Stimulated activated CD4-positive, alpha-beta T cell treated with anti-CD3 and anti-CD28 coated beads, Interleukin-4, amount 100 ng/mL, for 24 hours (primary cell): Measurements from ENCODE around the gene KLRK1.
"Not testable (repeated sequence)": the region's sequence is repeated elsewhere in the genome, so short reads cannot be mapped to it uniquely, and the experiment has no call there.

Experiments
- DNase-seq: peaks from one replicate; pipeline ENCODE4 v3.0.0-alpha.2; 2020

Gene KLRK1

DNA sequence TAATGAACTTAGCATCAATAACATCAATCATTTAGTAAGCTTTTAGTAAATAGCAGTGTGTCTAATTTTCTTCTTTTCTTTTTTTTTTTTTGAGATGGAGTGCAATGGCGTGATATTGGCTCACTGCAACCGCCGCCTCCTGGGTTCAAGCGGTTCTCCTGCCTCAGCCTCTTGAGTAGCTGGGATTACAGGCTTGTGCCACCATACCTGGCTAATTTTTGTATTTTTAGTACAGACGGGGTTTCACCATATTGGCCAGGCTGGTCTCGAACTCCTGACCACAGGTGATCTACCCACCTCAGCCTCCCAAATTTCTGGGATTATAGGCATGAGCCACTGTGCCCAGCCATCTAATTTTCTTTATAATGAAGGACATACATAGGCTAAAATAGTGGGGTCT is 2.3 kb downstream of the KLRK1 start:
- DNase-seq: not testable (repeated sequence)

- DNase-seq: no peak
Measured at GRCh38 chr12:10386857-10387256, 3.0 kb downstream of the KLRK1 start.

- no peak for DNase-seq
Measured at GRCh38 chr12:10385166-10385613, 4.7 kb downstream of the KLRK1 start.

DNA sequence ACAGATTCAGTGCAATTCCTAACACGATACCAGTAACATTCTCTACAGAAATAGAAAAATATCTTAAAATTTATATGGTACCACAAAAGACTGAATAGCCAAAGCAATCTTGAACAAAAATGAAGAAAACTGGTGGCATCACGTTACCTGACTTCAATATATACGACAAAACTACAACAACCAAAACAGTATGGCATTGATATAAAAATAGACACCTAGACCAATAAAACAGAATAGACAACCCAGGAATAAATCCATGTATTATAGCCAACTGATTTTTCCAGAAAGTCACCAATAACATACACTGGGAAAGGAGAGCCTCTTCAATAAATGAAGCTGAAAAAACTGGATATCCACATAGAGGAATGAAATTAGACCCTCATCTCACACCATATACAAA is 5.7 kb downstream of the KLRK1 start:
- DNase-seq: no peak

- DNase-seq: no peak
Measured at GRCh38 chr12:10381928-10382628, 7.8 kb downstream of the KLRK1 start.

DNA sequence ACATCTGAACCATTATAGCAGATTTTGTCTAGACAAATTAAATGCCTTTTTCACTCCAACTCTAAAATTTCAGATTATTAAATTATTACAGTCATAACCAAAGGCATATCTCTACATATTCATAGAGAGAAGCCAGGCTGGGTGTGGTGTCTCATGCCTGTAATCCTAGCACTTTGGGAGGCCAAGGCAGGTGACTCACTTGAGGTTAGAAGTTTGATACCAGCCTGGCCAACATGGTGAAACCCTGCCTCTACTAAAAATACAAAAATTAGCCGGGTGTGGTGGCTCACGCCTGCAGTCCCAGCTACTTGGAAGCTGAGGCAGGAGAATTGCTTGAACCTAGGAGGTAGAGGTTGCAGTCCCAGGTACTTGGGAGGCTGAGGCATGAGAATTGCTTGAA is 11.1 kb downstream of the KLRK1 start:
- DNase-seq: not testable (repeated sequence)

DNA sequence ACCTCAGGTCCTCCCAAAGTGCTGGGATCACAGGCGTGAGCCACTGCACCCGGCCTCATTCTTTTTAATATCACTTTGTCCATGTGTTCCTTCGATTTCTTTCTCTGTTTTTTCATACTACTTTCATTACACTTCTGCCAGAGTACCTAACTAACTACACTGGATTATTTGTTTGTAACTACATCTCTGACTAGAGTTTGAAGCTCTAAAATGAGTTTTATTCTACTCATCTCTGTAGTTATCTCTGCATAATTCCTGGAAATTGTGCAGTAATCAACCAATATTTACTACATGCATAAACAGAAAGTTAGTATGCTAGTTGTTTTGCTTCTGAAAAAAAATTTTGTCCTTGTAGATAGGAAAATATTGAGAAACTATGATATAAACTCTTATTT is 15.2 kb downstream of the KLRK1 start:
- no peak for DNase-seq

DNA sequence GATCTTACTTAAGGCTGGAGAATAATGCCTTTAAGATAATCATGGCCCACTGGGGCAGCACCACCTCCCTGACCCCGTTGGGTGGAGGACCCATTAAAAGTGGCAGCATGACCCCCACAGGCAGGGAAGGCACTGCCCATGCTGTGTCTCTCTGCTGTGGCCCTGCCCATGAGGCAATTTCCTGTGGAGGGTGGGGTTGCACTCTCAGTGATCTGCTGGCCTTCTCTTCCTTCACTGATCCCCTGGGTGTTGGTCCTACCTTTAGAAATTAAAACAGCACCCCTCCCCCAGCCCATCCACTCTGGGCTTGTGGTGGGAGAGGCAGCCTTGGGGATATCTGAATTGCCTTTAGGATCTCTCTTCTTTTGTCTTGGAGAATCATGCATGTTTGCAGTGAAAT is 17.3 kb downstream of the KLRK1 start:
- DNase-seq: no peak

DNA sequence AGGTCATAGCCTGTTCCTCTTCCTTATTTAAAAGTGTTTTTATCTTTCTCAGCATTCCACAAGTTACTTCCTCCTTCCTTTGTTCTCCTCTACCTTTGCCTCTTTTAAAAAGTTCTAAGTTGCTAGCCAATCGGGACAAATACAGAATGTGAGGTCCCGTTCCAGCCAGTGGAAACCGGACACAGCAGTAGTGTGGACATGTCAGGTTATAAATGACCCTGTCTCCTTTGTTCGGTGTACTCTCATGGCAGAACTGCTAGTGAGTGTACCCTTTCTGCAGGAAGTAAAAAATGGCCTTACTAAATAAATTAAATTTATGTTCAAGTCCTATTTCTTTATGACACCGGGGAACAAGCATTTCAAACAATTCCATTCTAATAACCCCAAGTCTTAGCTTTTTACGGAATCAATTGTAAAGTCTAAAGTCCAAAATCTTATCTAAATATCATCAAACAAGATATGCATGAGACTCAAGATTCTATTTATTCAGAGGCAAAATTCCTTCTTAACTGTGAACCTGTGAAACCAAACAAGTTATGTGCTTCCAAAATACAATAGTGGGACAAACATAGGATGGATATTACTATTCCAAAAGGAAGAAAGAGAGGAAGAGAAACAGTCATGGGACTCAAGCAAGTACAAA is 17.8 kb downstream of the KLRK1 start:
- DNase-seq: not testable (repeated sequence)

GRCh38 chr12:10369557-10370415 is 20.1 kb downstream of the KLRK1 start:
- no peak for DNase-seq

DNA sequence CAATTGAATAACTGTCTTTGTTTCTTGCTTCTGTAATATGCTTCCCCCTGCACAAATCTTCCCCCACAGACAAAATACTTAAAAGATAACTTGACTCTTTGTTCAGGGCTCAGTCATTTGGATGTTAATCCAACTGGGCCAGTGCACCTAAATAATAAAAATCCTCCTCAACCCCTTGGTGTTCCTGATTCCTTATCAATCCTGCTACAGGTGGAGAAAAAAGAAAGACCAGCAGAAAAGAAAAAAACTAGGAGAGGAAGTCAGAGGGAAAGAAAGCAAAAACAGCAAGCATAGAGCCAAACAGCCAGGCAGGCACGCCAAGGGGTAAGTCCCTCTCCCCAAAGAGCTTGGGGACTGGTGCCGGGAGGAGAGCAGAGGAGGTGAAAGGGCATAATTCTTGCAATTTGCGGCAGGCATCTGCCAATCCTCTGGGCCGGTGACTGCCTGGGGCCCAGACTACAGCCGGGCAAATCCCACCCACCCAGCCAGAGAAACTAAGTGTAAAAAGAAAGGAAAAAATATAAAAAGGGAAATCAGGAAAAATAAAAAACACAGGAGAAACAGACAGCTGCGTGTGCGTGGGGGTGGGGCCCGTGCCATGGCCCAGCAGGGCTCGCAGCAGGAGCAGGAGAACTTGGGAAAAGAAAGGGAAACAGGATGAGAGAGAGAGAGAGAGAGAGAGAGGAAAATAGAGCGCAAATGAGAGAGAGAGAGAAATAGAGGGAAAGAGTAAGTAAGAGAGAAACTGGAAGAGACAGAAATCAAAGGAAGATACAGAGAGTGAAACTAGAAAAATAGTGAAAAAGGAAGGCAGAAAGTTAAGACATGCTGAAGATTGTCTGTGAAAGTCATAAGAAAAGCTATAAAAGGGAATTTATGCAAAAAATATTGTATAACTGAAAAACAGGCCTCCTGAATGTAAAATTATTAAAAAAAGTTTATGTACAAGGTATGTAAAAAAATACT is 21.4 kb downstream of the KLRK1 start:
- DNase-seq: no peak

GRCh38 chr12:10367714-10368113 is 22.1 kb downstream of the KLRK1 start:
- DNase-seq: not testable (repeated sequence)

DNA sequence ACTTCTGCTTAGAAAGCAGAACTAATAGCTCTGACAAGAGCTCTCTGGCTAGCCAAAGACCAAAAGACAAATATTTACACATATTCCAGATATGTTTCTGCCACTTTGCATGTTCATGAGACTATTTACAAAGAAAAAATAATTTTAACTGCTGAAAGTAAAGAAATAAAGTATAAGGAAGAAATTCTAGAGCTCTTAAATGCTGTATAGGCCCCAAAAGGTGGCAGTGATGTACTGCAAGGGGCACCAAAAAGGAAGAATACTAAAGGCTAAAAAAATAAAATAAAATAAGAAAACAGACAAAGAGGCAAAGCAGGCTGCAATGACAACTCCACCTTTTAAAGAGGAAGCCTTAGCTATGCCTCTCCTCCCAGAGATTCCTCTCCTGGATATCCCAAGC is 23.0 kb downstream of the KLRK1 start:
- DNase-seq: no peak

DNA sequence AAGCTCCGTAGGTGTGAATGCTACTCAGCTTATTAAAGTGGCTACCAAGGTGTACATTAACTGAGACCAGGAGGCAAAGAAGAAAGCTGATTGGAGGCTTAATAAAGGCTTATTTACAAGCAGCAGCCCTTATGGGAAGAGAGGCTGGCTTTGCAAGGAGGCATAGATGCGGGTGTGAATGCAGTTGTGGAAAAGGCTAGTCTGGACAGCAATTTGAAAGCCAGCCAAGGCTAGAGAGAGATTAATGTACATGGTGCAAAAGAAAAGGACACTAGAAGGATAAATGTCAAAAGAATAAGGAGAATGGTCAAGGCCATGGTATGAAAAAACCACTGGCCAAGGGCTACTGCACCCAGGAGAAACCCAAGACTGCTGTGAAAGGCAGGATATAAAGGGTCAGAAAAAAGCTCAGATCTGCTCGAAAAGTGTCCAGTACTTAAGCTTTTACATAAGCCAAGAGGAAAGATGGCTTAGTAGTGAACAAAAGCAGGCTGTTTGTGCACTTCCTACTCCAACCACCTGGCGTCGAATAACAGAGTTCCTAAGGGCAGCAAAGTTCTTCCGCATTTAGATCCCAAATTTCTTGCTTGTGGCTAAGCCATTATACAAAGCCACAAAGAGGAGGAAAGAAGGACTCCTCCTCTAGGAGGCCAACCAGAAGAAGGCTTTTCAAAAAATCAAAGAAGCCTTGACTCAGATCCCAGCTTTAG is 24.0 kb downstream of the KLRK1 start:
- DNase-seq: no peak

GRCh38 chr12:10364815-10365622 is 24.8 kb downstream of the KLRK1 start:
- peak; percentile 61 for DNase-seq

- DNase-seq: peak; percentile 16
Measured at GRCh38 chr12:10363914-10364814, 25.7 kb downstream of the KLRK1 start.

- DNase-seq: no peak
Measured at GRCh38 chr12:10363658-10363913, 26.3 kb downstream of the KLRK1 start.

DNA sequence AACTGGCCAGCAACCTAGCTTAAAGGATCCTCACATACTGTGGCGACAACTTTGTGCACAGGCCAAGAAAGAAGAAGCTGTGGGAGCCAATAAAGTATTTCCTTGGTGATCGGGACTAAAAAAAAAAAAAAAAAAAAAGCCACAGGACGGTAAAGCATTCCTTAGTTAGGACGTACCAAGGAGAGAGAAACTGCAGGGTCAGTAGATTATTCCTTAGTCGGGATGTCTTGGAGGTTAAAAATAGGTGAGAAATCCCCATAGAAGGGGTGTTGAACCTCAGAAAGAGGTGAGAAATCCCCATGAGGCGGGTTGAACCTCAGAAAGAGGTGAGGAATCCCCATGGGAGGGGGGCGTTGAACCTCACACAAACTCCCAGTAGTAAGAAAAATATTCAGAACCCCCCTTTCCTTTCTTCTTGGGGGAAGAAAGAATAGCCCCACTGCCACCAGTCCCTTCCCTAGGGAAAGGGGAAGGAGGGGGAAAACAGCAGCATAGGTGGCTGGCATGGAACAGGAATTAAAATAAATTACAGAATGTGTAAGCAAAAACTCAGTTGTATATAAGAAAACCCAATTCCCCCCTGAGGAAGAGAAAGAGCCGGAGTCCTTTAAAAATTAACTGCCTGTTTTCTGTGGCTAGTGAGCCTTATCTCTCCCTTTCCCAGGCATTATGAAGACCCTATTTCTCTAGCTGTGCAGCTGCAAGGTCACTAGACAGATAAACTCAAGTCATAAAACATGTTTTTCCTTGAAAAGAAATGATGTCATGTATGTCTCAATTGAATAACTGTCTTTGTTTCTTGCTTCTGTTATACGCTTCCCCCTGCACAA is 26.8 kb downstream of the KLRK1 start:
- DNase-seq: no peak

- DNase-seq: no peak
Measured at GRCh38 chr12:10362325-10362724, 27.5 kb downstream of the KLRK1 start.
